B cell (primary cell): ENCODE results near the gene EPS8L3. TPM values are rescaled to one million over a fixed set of nuclear protein-coding genes. Genes with fewer than 3 reads are reported as not detected.

Experiments used
- ATAC-seq: fragments of 200-7000 bp; cut with Tn5 transposase; one replicate; pipeline ENCODE4 v1.10.0; 2021; ENCODE audit warnings: low read depth, mild to moderate bottlenecking, moderate number of reproducible peaks, moderate library complexity
- CTCF ChIA-PET: fragments of 350-600 bp; sonication (Branson Sonifier 250); formaldehyde crosslinking; loops from one replicate; lab custom pipeline; 2021; ENCODE audit warnings: antibody characterized with exemption, inconsistent platforms; lab: Charles Lee
- POLR2A ChIA-PET: fragments of 350-600 bp; sonication (Branson Sonifier 250); formaldehyde crosslinking; loops from one replicate; lab custom pipeline; 2021; ENCODE audit warnings: antibody characterized with exemption; lab: Charles Lee
- DNase-seq: peaks from one replicate; pipeline ENCODE4 v3.0.0; 2013
- H2AFZ ChIP-seq: 2 replicates; pipeline ENCODE4 v1.6.1; 2012; ENCODE audit warnings: mild to moderate bottlenecking, low read depth, low read length; ENCODE audit not compliant: insufficient read depth, poor library complexity, severe bottlenecking
- H3K27ac ChIP-seq, 2 donors: 1 replicate in 1 of 2; 2 replicates in 1 of 2; pipeline ENCODE4 v1.5.1; 2012 to 2013; ENCODE audit warnings: low read length in 2 of 2, mild to moderate bottlenecking in 2 of 2, moderate library complexity in 1 of 2
- H3K27me3 ChIP-seq, 4 experiments: fragments of 200-600 bp in 1 of 4; sonication (generic) in 1 of 4; replicated peaks in 1 of 4; 1 replicate in 2 of 4; 2 replicates in 2 of 4; pipeline versions ENCODE4 v1.6.1 to v1.7.0; 2013 to 2016; ENCODE audit warnings: low read length in 3 of 4, mild to moderate bottlenecking in 2 of 4, mixed read lengths in 1 of 4, moderate library complexity in 1 of 4; ENCODE audit not compliant: insufficient read depth in 4 of 4, control insufficient read depth in 3 of 4; ENCODE audit errors: control extremely low read depth in 1 of 4
- H3K36me3 ChIP-seq, 2 experiments: replicated peaks in 1 of 2; 1 replicate in 1 of 2; 2 replicates in 1 of 2; pipeline versions ENCODE4 v1.6.1 to v1.7.1; 2013; ENCODE audit warnings: low read length in 1 of 2; ENCODE audit not compliant: insufficient read depth in 2 of 2, control insufficient read depth in 1 of 2; ENCODE audit errors: control extremely low read depth in 1 of 2, extremely low read depth in 1 of 2
- H3K4me1 ChIP-seq, 2 donors: fragments of 200-600 bp in 1 of 2; sonication (generic) in 1 of 2; 1 replicate in 1 of 2; 2 replicates in 1 of 2; pipeline versions ENCODE4 v1.5.1 to v1.6.1; 2013 to 2017; ENCODE audit warnings: low read length in 2 of 2; ENCODE audit not compliant: control insufficient read depth in 2 of 2, insufficient read depth in 2 of 2
- H3K4me2 ChIP-seq: replicated peaks from 2 replicates; pipeline ENCODE3; 2012; ENCODE audit warnings: mild to moderate bottlenecking, low read depth, low read length; ENCODE audit not compliant: poor library complexity, severe bottlenecking
- H3K4me3 ChIP-seq, 5 experiments: fragments of 200-600 bp in 1 of 5; sonication (generic) in 1 of 5; 1 replicate in 3 of 5; 2 replicates in 2 of 5; pipeline versions ENCODE4 v1.5.1 to v1.7.0; 2011 to 2016; ENCODE audit warnings: low read length in 4 of 5, mild to moderate bottlenecking in 4 of 5, low read depth in 2 of 5, control low read depth in 1 of 5, moderate library complexity in 1 of 5; ENCODE audit not compliant: insufficient read depth in 1 of 5; ENCODE audit errors: control extremely low read depth in 1 of 5, extremely low read depth in 1 of 5
- H3K79me2 ChIP-seq: fragments of 200-600 bp; sonication (generic); one replicate; pipeline ENCODE4 v1.6.0; 2016; ENCODE audit warnings: low read length; ENCODE audit not compliant: control insufficient read depth, insufficient read depth
- H3K9ac ChIP-seq: fragments of 200-600 bp; sonication (generic); 2 replicates; pipeline ENCODE4 v1.6.1; 2017; ENCODE audit warnings: mild to moderate bottlenecking, low read length, moderate library complexity
- H3K9me3 ChIP-seq, 3 donors: one replicate each; pipeline versions ENCODE4 v1.6.1 to v1.7.1; 2013; ENCODE audit warnings: low read length in 2 of 3; ENCODE audit not compliant: control insufficient read depth in 2 of 3, insufficient read depth in 1 of 3; ENCODE audit errors: control extremely low read depth in 1 of 3
- H4K20me1 ChIP-seq: 2 replicates; pipeline ENCODE4 v1.6.0; 2012; ENCODE audit warnings: mild to moderate bottlenecking, low read length; ENCODE audit not compliant: insufficient read depth, control insufficient read depth, poor library complexity, severe bottlenecking
- H3K27ac Mint-ChIP-seq: one replicate; pipeline ENCODE4 v1.8.0; 2021; ENCODE audit warnings: mixed read lengths
- H3K27me3 Mint-ChIP-seq: one replicate; pipeline ENCODE4 v1.8.0; 2021; ENCODE audit warnings: mixed read lengths
- H3K4me1 Mint-ChIP-seq: one replicate; pipeline ENCODE4 v1.8.0; 2021; ENCODE audit warnings: mixed read lengths
- H3K4me3 Mint-ChIP-seq: one replicate; pipeline ENCODE4 v1.8.0; 2021; ENCODE audit warnings: mixed read lengths
- H3K9me3 Mint-ChIP-seq: one replicate; pipeline ENCODE4 v1.8.0; 2022; ENCODE audit warnings: mixed read lengths; ENCODE audit not compliant: insufficient read depth
- CTCF ChIP-seq: fragments of 200-600 bp; IDR thresholded peaks from one replicate; pipeline ENCODE4 v1.8.0; 2022; ENCODE audit warnings: antibody characterized with exemption, mild to moderate bottlenecking
- EZH2 ChIP-seq: IDR thresholded peaks from 2 replicates; pipeline ENCODE4 v1.6.1; 2012; ENCODE audit warnings: borderline replicate concordance, low read depth, mild to moderate bottlenecking, moderate library complexity, low read length; ENCODE audit not compliant: insufficient read depth, poor library complexity, severe bottlenecking
- WGBS: methylation state at CpG from one replicate; pipeline ENCODE4 v1.1.5; 2013; ENCODE audit warnings: missing lambda C conversion rate; ENCODE audit not compliant: insufficient coverage; 5-methylcytosine and 5-hydroxymethylcytosine counted together
- intact Hi-C: fragments of 100-400 bp; cut with micrococcal nuclease; formaldehyde crosslinking; loops from one replicate; pipeline ENCODE4 v1.10.0; 2022
- polyA plus RNA-seq: library from polyadenylated mRNA; depleted of rRNA; stranded (reverse); fragments of >200 nt; gene quantifications from 2 replicates; pipeline ENCODE4 v1.2.3, GENCODE V29; 2012
- total RNA-seq, 2 donors: library from RNA; stranded (reverse); fragments of 120-200 nt in 1 of 2; gene quantifications; 1 replicate in 1 of 2; 2 replicates in 1 of 2; pipeline versions ENCODE4 v1.2.3 to v1.2.4, GENCODE V29; 2013 to 2022

Gene EPS8L3
- total and polyA plus RNA-seq, 2 donors (not counting 1 experiment from before 2014, with no cell fraction given): not detected

DNA sequence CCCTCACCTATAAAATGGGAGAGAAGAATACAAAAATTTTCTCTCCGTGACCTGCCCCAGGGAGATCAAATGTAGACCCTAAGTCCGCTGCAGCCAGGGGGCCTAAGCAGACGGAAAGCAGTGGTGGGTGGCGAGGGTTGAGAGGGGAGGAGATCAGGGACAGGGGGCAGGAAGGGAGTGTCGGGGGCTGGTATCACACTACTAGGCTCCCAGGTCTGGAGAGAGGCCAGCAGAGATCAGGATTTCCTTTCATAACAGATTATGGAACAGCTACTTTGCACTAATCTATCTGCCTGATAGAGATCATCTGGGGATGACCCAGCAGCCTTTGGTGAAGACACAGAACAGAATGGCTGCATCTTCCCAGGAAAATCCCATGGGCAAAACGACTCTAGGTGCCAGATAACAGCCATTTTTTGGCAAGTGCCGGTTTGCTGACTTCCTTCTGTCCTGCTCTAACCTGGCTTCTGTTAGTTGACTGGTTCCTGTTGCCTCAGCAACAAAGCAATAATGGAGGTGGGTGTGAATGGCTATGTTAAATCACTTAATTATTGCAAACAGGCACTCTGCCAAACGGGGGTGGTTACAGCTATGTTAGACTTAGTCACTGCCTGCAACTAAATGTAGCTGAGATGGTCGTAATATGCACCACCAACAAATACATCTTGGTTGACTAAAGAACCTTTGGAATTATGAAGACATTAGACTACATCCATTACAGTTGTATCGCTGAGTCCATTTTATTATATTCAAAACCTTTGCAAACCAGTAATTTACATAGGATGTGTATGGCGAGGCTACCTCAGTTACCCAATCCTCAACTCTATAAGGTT, 30.0 kb upstream of the EPS8L3 start:
- intact Hi-C loops: no loop called here
- no peak overlapping the region for H3K27ac Mint-ChIP-seq
- H3K27me3 Mint-ChIP-seq: peaks cover 19% of the 10 kb centered on the region
- Histone ChIP-seq H3K4me2 (no peak overlapping the region), H3K4me1 (peaks cover 7 to 15% of the 10 kb centered on the region in 2 donors), H3K27ac (no peak overlapping the region), H3K4me3 (no peak overlapping the region), H3K36me3 (no peaks in the 10 kb centered on the region), H3K79me2 (no peaks in the 10 kb centered on the region), H3K9ac (no peak overlapping the region), H3K9me3 (no peaks in the 10 kb centered on the region), H3K27me3 (peaks cover 0 to 16% (median 0%) of the 10 kb centered on the region in 4 experiments), H4K20me1 (no peaks in the 10 kb centered on the region), H2AFZ (no peak overlapping the region)
- H3K9me3 Mint-ChIP-seq: no peaks in the 10 kb centered on the region
- TF ChIP-seq CTCF (no peak), EZH2 (no peak)
- WGBS: 41% methylated on average over 5 of the region's 11 CpGs
- POLR2A ChIA-PET: interaction anchor here (1.6 kb wide), 1 partner anchor 82 kb away, joined by 3 read pairs; no protein-coding TSS in a partner anchor
- no peak for ATAC-seq
- CTCF ChIA-PET: interaction anchor here (0.7 to 2.1 kb wide), 2 partner anchors 16 to 190 kb away, joined by 3 to 7 read pairs; no protein-coding TSS in a partner anchor
- H3K4me1 Mint-ChIP-seq: peaks cover 7% of the 10 kb centered on the region
- no peak overlapping the region for H3K4me3 Mint-ChIP-seq
- DNase-seq: no peak

DNA sequence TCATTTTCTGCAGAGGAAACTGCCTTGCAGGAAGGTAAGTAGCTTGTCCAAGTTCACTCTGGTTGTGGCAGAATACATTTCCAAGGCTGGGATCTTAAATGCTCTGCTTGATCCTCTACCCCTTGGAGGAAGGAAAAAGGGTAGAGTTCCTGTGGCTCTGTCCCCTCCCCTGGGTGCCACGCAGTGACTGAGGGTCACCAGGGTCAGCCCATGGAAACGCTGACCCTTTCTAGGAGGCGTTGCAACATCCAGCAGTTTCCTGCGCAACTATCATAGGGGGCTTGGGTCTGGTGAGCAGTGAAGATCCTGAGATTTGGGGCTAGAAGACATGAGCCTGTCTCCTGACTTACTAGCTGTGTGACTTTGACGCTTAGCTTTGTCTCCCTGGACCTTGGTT, 29.4 kb upstream of the EPS8L3 start:
- no peak for ATAC-seq
- no peak overlapping the region for H3K27ac Mint-ChIP-seq
- no peaks in the 10 kb centered on the region for H3K79me2 ChIP-seq
- H4K20me1 ChIP-seq: no peaks in the 10 kb centered on the region
- no peak for DNase-seq
- no peak overlapping the region for H3K4me2 ChIP-seq
- no peak overlapping the region for H3K27ac ChIP-seq
- POLR2A ChIA-PET: no interaction called here
- no peak overlapping the region for H3K4me3 ChIP-seq
- H3K9me3 ChIP-seq: no peaks in the 10 kb centered on the region
- H3K9me3 Mint-ChIP-seq: no peaks in the 10 kb centered on the region
- TF ChIP-seq CTCF (no peak), EZH2 (no peak)
- peaks cover 16% of the 10 kb centered on the region for H3K27me3 Mint-ChIP-seq
- no peaks in the 10 kb centered on the region for H3K36me3 ChIP-seq
- CTCF ChIA-PET: interaction anchor here (0.7 to 2.1 kb wide), 2 partner anchors 16 to 191 kb away, joined by 3 to 7 read pairs; no protein-coding TSS in a partner anchor
- H3K4me3 Mint-ChIP-seq: no peak overlapping the region
- peaks cover 7 to 15% of the 10 kb centered on the region in 2 donors for H3K4me1 ChIP-seq
- peaks cover 7% of the 10 kb centered on the region for H3K4me1 Mint-ChIP-seq
- intact Hi-C loops: no loop called here
- H2AFZ ChIP-seq: no peak overlapping the region
- H3K27me3 ChIP-seq: peaks cover 0 to 16% (median 0%) of the 10 kb centered on the region in 4 experiments
- 49% methylated on average over 4 of the region's 5 CpGs for WGBS
- no peak overlapping the region for H3K9ac ChIP-seq
